GM19238 (cell line): Measurements from ENCODE around the gene TNFSF8.

ENCODE experiments used
- DNase-seq: peaks from one replicate; pipeline ENCODE4 v3.0.0; 2011; ENCODE audit warnings: low spot score; ENCODE audit not compliant: insufficient read length

Gene TNFSF8

GRCh38 chr9:114936581-114936980 is 6.2 kb upstream of the TNFSF8 start:
- no peak for DNase-seq

- DNase-seq: no peak
Measured at GRCh38 chr9:114935119-114935518, 4.7 kb upstream of the TNFSF8 start.

- no peak for DNase-seq
Measured at GRCh38 chr9:114932502-114932901, 2.1 kb upstream of the TNFSF8 start.

DNA sequence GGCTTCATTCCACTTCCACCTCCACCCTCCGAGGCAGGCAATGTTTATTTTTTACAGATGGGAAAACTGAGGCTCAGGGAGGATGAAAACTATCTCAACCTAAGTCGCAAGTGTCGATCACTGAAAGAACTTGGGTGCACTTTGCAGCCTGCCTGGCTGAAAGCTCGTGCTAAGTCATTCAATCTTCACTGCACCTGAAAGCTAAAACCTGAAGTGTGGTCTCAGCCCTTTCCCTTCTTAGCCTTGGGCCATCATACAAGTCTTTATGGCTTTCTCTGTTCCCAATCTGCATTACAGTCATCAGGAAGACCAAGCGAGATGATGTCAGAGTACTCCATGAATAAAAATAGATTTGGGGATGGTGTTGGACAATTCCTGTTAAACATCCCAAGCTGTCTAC is 1.0 kb upstream of the TNFSF8 start:
- DNase-seq: no peak

DNA sequence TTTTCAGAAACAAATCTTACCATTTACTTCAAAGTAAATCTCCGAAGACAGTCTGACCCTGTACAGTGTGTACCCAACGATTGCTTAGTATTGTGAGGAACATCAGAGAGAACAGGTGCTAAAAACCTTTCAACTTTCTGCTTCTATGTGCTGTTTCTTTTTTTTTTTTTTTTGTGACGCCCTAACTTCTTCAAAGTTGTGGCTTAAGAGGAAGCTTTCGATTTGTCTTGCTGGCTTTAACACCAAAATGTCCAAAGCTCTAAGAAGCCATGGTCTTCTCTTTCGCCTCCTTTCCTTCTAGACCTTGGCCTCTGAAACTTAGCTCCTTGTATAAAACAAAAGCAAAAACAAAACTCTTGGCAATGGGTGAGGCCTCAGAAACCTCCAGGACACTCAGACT is 1.2 kb downstream of the TNFSF8 start:
- DNase-seq: no peak

DNA sequence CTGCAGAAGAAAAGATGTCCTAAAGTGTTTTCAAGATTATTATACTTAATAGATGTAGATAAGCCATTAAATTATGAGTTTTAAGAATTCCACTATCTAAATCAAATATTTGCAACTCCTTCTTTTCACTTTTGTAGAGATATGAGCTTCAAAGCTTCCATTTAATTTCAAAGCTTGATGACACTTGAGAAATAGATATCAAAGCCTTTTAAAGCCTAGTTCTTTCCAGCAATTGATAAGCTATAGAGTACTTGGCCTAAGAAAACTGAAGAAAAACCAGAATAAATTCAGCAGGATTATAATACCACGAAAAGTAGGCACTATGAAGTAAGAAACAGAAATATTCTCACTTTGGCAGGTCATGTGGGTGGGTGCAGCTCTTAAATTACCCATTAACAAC is 1.7 kb downstream of the TNFSF8 start:
- no peak for DNase-seq

- no peak for DNase-seq
Measured at GRCh38 chr9:114928136-114928535, 2.3 kb downstream of the TNFSF8 start.

GRCh38 chr9:114925672-114926071 is 4.7 kb downstream of the TNFSF8 start:
- no peak for DNase-seq

DNA sequence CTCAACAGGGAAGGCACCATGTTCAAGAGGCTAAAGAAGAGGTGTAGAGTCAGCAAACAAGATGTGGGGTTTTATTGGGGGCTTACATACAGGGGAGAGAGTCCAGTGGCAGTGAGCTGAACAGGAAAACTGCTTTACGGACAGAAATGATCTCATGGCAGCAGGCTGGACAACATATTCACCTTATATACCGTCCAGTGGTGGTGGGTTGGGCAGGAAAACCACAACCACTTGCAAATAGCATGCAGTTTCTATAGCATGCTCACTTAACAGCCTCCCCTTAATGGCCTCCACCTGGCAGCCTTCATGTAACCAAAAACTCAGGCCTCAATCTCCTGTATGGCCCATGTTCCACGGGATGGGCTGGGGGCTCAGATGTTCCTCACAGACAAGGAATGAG is 5.4 kb downstream of the TNFSF8 start:
- no peak for DNase-seq

- DNase-seq: no peak
Measured at GRCh38 chr9:114924327-114924726, 6.1 kb downstream of the TNFSF8 start.

- no peak for DNase-seq
Measured at GRCh38 chr9:114923918-114924317, 6.5 kb downstream of the TNFSF8 start.

DNA sequence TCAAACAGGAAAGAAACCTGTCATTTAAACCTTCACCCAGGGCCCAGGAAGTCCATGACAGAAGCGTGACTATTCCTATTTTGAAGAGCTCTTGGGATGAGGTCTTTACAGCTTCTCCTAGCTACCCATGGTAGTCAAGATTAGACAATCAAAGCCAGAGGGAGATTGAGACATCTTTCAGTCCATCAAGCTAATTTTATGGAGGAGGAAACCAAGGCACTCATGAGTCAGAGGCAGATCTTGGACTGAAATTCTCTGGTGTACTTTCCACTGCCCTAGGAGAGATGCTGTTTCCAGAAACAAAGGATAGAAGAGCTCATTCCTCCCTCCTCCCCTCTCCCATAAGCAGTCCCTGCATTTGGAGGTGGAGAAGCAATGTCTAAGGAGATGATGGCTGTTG is 9.2 kb downstream of the TNFSF8 start:
- DNase-seq: no peak

- DNase-seq: no peak
Measured at GRCh38 chr9:114919611-114920010, 10.8 kb downstream of the TNFSF8 start.

- no peak for DNase-seq
Measured at GRCh38 chr9:114916481-114916880, 13.9 kb downstream of the TNFSF8 start.

DNA sequence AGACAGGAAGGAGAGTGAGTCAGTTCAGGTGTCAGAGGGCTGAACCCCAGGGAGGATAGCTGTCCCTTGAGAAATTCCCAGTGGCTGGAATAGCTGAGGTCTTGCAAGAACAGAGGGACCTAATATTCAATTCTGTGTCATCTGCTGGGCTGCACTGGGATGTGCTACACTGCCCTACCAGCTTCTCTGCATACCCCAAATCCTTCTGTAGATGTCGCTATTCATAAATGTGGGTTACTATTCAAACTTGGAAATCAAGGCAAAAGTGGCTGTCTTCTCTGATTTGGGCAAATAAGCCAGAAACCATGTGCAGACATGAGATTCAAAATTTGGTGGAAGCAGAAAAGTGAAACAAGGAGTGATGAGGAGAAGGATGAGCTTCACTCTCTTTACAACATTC is 16.3 kb downstream of the TNFSF8 start:
- no peak for DNase-seq

DNA sequence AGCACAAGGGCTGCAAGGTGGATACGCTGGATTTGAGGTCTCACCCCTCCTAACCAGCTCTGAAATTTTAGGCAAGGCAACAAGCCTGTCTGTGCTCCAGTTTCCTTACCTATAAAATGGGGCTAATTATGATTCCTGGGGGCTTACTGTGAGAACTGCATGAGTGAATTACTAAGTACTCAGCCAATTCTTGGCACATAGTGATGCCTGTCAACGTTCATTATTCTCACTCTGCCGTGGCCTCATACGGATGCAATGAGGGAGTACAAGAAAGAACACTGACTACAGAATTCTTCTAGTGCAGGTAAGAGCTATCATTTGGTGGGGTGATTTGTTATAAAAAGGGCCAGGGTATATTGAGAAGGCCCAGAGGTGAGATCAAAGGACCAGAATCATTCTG is 16.7 kb downstream of the TNFSF8 start:
- no peak for DNase-seq

- DNase-seq: no peak
Measured at GRCh38 chr9:114913217-114913616, 17.2 kb downstream of the TNFSF8 start.

DNA sequence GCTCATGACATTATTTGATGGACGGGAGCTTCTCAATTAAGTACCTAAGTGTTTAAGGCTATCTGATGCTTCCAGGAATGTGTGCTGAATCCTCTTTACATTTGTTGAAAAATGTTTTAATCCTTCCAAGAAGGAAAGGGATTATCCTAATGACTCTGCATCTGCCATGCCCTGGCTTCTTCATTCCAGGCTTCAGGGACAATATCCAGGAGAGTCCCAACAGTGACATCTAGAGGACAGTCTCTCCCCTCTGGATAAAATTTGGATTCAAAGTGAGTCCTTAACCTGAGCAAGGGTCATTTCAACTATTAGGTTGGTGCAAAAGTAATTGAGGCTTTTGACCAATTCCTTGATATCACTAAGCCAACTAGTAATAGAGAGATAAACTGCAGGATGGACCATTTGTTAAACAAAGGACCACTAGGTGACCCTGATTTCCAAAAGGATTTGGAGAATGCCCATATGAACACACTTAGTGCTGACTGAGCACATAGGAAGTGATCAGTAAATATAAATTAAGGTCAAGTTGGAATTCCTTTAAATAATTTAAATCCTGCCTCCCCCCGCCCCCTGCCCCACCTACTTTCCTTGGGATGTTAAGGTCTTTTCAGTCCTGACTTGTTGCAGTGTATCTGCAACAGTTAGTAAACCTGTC is 19.1 kb downstream of the TNFSF8 start:
- DNase-seq: no peak

DNA sequence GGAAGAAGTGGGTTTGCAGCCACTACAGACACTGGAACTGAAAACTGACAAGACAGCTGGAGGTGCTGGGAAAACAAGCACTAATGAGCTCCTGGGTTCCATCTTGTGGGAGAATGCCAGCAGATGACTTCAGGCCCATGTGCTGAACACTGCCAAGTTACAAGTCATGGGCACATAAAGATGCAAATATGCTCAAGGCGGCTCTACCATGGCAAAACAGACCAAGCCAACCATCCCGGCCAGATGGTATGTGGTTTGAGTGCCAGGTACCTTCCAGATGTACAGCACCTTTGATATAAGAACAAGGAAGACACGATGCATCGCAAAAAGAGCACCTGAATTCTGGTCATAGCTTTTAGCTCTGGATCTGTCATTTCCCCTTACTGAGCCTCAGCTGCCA is 19.9 kb downstream of the TNFSF8 start:
- DNase-seq: no peak

DNA sequence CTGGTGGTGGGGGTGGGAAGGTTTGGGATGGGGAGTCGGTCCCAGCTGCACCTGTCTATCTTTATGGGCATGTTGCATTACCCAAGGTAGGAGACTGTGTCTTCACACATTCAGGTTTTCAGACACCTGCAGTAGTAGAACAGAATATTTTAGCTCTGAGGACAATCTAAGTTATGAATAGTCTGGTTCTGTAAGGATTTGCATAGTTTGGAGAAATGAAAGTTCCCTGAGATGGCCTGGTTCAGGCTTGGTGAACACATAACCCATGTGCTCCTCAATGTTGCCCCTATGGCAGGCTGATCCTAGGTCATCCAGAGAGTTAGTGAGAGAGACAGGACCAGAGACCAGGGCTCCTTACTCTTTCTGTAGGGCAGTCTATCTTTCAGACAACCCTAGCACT is 20.7 kb downstream of the TNFSF8 start:
- no peak for DNase-seq

GRCh38 chr9:114908805-114909448 is 21.5 kb downstream of the TNFSF8 start:
- DNase-seq: no peak

GRCh38 chr9:114908104-114908622 is 22.2 kb downstream of the TNFSF8 start:
- no peak for DNase-seq

DNA sequence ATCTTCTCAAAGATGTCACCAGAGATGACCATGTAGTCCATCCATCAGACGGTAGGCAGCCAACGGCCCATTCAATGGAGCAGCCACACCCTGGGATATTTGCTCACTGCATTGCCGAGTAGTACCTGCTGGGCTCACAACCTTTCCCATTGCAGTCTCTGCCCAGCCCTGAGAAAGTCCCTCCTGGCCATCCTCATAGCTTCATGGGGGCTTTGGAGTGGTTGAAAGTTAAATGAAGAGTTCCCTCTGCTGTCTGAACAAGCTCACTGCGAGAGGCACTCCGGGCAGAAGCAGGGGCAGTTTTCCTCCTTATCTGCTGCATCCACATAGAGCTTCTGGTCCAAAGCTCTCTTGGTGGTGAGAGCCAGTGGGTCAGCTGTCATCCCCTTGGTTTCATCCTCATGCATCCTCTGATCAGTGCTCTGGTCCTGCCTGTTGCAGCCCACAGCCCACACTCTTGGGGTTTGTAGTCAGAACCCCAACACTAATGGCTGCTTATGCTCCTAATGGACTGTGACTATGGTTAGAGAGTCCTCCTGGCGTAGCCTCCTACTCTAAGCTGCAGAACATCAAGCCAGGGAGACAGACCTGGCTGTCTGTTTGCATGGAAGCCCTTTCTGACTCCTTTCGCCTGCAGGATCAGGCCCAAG is 23.3 kb downstream of the TNFSF8 start:
- no peak for DNase-seq
